CD4-positive, alpha-beta memory T cell (primary cell): Measurements from ENCODE around the gene PCDHA4. TPM values are rescaled to one million over a fixed set of nuclear protein-coding genes. Genes with fewer than 3 reads are reported as not detected.
A peak's percentile ranks its signal among the peaks of the same experiment; 100 is the strongest.
"Not testable (repeated sequence)": the region's sequence is repeated elsewhere in the genome, so short reads cannot be mapped to it uniquely, and the experiment has no call there.

ENCODE experiments used
- CTCF ChIA-PET: fragments of 350-600 bp; sonication (Branson Sonifier 250); formaldehyde crosslinking; loops from one replicate; lab custom pipeline; 2021; ENCODE audit warnings: inconsistent platforms; ENCODE audit not compliant: partially characterized antibody; lab: Charles Lee
- POLR2A ChIA-PET: fragments of 350-600 bp; sonication (Branson Sonifier 250); formaldehyde crosslinking; loops from one replicate; lab custom pipeline; 2021; ENCODE audit not compliant: partially characterized antibody; lab: Charles Lee
- DNase-seq, 5 donors: peaks; one replicate each; pipeline versions ENCODE4 v3.0.0 to v3.0.0-alpha.2; 2020 to 2022; ENCODE audit warnings: mixed read lengths in 1 of 5
- H3K27ac ChIP-seq: one replicate; pipeline ENCODE4 v1.7.0; 2013; ENCODE audit warnings: low read depth, low read length
- H3K27me3 ChIP-seq: 2 replicates; pipeline ENCODE4 v1.7.0; 2013; ENCODE audit warnings: mild to moderate bottlenecking, low read length, moderate library complexity; ENCODE audit not compliant: insufficient read depth
- H3K36me3 ChIP-seq: 2 replicates; pipeline ENCODE4 v1.7.0; 2013; ENCODE audit warnings: mild to moderate bottlenecking, low read length, moderate library complexity; ENCODE audit not compliant: insufficient read depth
- H3K4me1 ChIP-seq: 2 replicates; pipeline ENCODE4 v1.7.0; 2013; ENCODE audit warnings: mild to moderate bottlenecking, low read length, moderate library complexity; ENCODE audit not compliant: insufficient read depth
- H3K4me3 ChIP-seq, 2 donors: one replicate each; pipeline ENCODE4 v1.7.0; 2013; ENCODE audit warnings: low read length in 2 of 2, mild to moderate bottlenecking in 1 of 2
- H3K9me3 ChIP-seq, 2 donors: one replicate each; pipeline ENCODE4 v1.7.0; 2013; ENCODE audit warnings: low read length in 2 of 2, control low read depth in 1 of 2; ENCODE audit not compliant: control insufficient read depth in 1 of 2
- H3K27ac Mint-ChIP-seq, 7 donors: one replicate each; pipeline ENCODE4 v1.8.0; 2020 to 2021; ENCODE audit warnings: mixed read lengths in 7 of 7, mild to moderate bottlenecking in 6 of 7, inconsistent platforms in 3 of 7, moderate library complexity in 3 of 7
- H3K27me3 Mint-ChIP-seq, 2 donors: one replicate each; pipeline ENCODE4 v1.8.0; 2020 to 2021; ENCODE audit warnings: mixed read lengths in 2 of 2
- H3K36me3 Mint-ChIP-seq, 2 donors: one replicate each; pipeline ENCODE4 v1.8.0; 2020 to 2021; ENCODE audit warnings: mixed read lengths in 2 of 2, inconsistent platforms in 1 of 2, mild to moderate bottlenecking in 1 of 2
- H3K4me1 Mint-ChIP-seq, 4 donors: one replicate each; pipeline ENCODE4 v1.8.0; 2020 to 2021; ENCODE audit warnings: mixed read lengths in 4 of 4, mild to moderate bottlenecking in 1 of 4
- H3K4me3 Mint-ChIP-seq, 8 donors: one replicate each; pipeline ENCODE4 v1.8.0; 2020 to 2021; ENCODE audit warnings: mixed read lengths in 8 of 8, mild to moderate bottlenecking in 7 of 8, moderate library complexity in 6 of 8, inconsistent platforms in 3 of 8
- H3K9me3 Mint-ChIP-seq, 8 donors: one replicate each; pipeline ENCODE4 v1.8.0; 2020 to 2021; ENCODE audit warnings: mixed read lengths in 8 of 8, mild to moderate bottlenecking in 5 of 8, inconsistent platforms in 3 of 8, moderate library complexity in 1 of 8
- intact Hi-C: fragments of 100-400 bp; cut with micrococcal nuclease; formaldehyde crosslinking; loops from one replicate; pipeline ENCODE4 v1.15.1; 2023
- polyA plus RNA-seq, 2 donors: library from polyadenylated mRNA; unstranded; fragments of 300-500 nt; fragmentation: Illumina TruSeq; gene quantifications; one replicate each; pipeline ENCODE4 v1.2.3, GENCODE V29; 2021
- total RNA-seq, 2 experiments: library from RNA; stranded (reverse); gene quantifications; one replicate each; pipeline ENCODE4 v1.2.3, GENCODE V29; 2021

PCDHA4 gene
- total and polyA plus RNA-seq, 4 experiments from 2014 or later, result not detected

GRCh38 chr5:140822969-140823368 is 16.1 kb downstream of the PCDHA4 start:
- H3K4me1 ChIP-seq, H3K4me1 Mint-ChIP-seq, H3K27me3 Mint-ChIP-seq, H3K36me3 Mint-ChIP-seq, H3K4me3 Mint-ChIP-seq, POLR2A ChIA-PET, DNase-seq, intact Hi-C loops, H3K9me3 ChIP-seq, H3K27ac ChIP-seq, H3K27me3 ChIP-seq, H3K4me3 ChIP-seq, CTCF ChIA-PET, H3K27ac Mint-ChIP-seq, H3K36me3 ChIP-seq: not testable (repeated sequence)
- peaks cover 3 to 53% (median 33%) of the 10 kb centered on the region in 8 donors for H3K9me3 Mint-ChIP-seq

GRCh38 chr5:140823475-140823874 is 16.6 kb downstream of the PCDHA4 start:
- CTCF ChIA-PET, result no interaction called here

GRCh38 chr5:140827704-140828361 is 21.0 kb downstream of the PCDHA4 start, which contains the start of gene PCDHA6:
TSS of gene PCDHA6 (plus strand) at chr5:140827960. CDS start at chr5:140828092, 132 bp downstream.
- Mint-ChIP-seq H3K36me3 (peaks cover 4 to 6% of the 10 kb centered on the region in 2 donors), H3K27me3 (peaks cover 12 to 14% of the 10 kb centered on the region in 2 donors), H3K9me3 (peaks cover 2 to 58% (median 37%) of the 10 kb centered on the region in 8 donors), H3K27ac (peak within 1 kb of the TSS in 2 of 7 donors; percentile 22 to 46), H3K4me1 (peaks cover 0 to 1% (median 0%) of the 10 kb centered on the region in 4 donors), H3K4me3 (no peak within 1 kb of the TSS)
- Histone ChIP-seq H3K4me3 (no peak within 1 kb of the TSS), H3K27me3 (peaks cover 3% of the 10 kb centered on the region), H3K36me3 (no peaks in the 10 kb centered on the region), H3K27ac (no peak within 1 kb of the TSS), H3K9me3 (no peaks in the 10 kb centered on the region), H3K4me1 (no peaks in the 10 kb centered on the region)
- ChIA-PET CTCF (no interaction called here), POLR2A (no interaction called here)
- intact Hi-C loops, result no loop called here
- no peak for DNase-seq

More at GRCh38 chr5:140823475-140823874, 16.6 kb downstream of the PCDHA4 start:
- Mint-ChIP-seq H3K9me3 (peaks cover 3 to 51% (median 35%) of the 10 kb centered on the region in 8 donors), H3K4me3 (no peak overlapping the region), H3K4me1 (peaks cover 0 to 1% (median 0%) of the 10 kb centered on the region in 4 donors), H3K36me3 (peaks cover under 1 to 2% of the 10 kb centered on the region in 2 donors), H3K27ac (no peak overlapping the region), H3K27me3 (peaks cover 7 to 8% of the 10 kb centered on the region in 2 donors)
- POLR2A ChIA-PET, result no interaction called here
- H3K27me3 ChIP-seq, result peaks cover 3% of the 10 kb centered on the region
- intact Hi-C loops, result no loop called here
- no peaks in the 10 kb centered on the region for H3K9me3 ChIP-seq
- no peak for DNase-seq
- H3K4me1 ChIP-seq, result no peaks in the 10 kb centered on the region
- no peaks in the 10 kb centered on the region for H3K36me3 ChIP-seq
- H3K27ac ChIP-seq, result no peak overlapping the region
- H3K4me3 ChIP-seq, result no peak overlapping the region

DNA sequence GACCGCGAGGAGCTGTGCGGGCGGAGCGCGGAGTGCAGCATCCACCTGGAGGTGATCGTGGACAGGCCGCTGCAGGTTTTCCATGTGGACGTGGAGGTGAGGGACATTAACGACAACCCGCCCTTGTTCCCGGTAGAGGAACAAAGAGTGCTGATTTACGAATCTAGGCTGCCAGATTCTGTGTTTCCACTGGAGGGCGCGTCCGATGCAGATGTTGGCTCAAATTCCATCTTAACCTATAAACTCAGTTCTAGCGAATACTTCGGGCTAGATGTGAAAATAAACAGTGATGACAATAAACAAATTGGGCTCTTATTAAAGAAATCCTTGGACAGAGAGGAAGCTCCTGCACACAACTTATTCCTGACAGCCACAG is 21.5 kb downstream of the PCDHA4 start:
- Mint-ChIP-seq H3K27ac (peak overlapping the region in 1 of 7 donors; percentile 46), H3K36me3 (peaks cover 4 to 8% of the 10 kb centered on the region in 2 donors), H3K4me3 (no peak overlapping the region), H3K4me1 (peaks cover 0 to 1% (median 0%) of the 10 kb centered on the region in 4 donors), H3K9me3 (peaks cover 3 to 61% (median 39%) of the 10 kb centered on the region in 8 donors), H3K27me3 (peaks cover 15 to 16% of the 10 kb centered on the region in 2 donors)
- Histone ChIP-seq H3K27me3 (peaks cover 3% of the 10 kb centered on the region), H3K36me3 (no peaks in the 10 kb centered on the region), H3K4me1 (no peaks in the 10 kb centered on the region), H3K27ac (no peak overlapping the region), H3K9me3 (no peaks in the 10 kb centered on the region), H3K4me3 (no peak overlapping the region)
- DNase-seq, result no peak
- POLR2A ChIA-PET, result no interaction called here
- CTCF ChIA-PET, result no interaction called here
- intact Hi-C loops, result no loop called here

GRCh38 chr5:140829511-140830501 is 22.9 kb downstream of the PCDHA4 start:
- peaks cover 3 to 66% (median 46%) of the 10 kb centered on the region in 8 donors for H3K9me3 Mint-ChIP-seq
- H3K4me3 Mint-ChIP-seq, H3K4me1 ChIP-seq, H3K9me3 ChIP-seq, H3K4me3 ChIP-seq, POLR2A ChIA-PET, intact Hi-C loops, DNase-seq, H3K4me1 Mint-ChIP-seq, H3K27ac Mint-ChIP-seq, H3K36me3 ChIP-seq, CTCF ChIA-PET, H3K36me3 Mint-ChIP-seq, H3K27ac ChIP-seq, H3K27me3 ChIP-seq: not testable (repeated sequence)
- peaks cover 18 to 21% of the 10 kb centered on the region in 2 donors for H3K27me3 Mint-ChIP-seq

DNA sequence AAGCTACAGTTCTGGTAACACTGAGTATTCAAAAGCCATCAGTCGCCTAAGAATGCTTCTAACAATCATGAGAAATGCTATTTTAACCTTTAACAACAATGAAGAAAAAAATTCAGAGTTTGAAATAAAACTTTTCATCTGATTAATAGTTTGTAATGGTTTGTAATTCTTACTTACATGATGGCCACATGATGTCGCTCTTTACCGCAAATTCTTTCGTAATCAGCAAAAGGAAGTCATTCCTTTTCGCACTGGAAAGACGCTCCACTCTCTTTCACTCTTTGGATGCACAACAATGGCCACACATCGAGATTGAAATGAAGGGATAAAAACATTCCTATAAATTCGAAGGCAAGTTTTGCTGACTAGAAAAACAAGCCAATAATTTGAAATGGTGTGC is 27.1 kb downstream of the PCDHA4 start, which contains the start of gene PCDHA7:
Gene PCDHA7 (plus strand): TSS at position 277 of the 400 bp plus-strand sequence. CDS start 115 bp downstream, at position 392.
- H3K4me1 Mint-ChIP-seq, result peaks cover 0 to 3% (median 0%) of the 10 kb centered on the region in 4 donors

More for the DNA sequence above, 27.1 kb downstream of the PCDHA4 start, which contains the start of gene PCDHA7:
- Mint-ChIP-seq H3K9me3 (peaks cover 0 to 46% (median 31%) of the 10 kb centered on the region in 8 donors), H3K36me3 (peaks cover 3 to 4% of the 10 kb centered on the region in 2 donors), H3K4me3 (peak within 1 kb of the TSS in 1 of 8 donors; percentile 18), H3K27ac (no peak within 1 kb of the TSS), H3K27me3 (peaks cover 9 to 15% of the 10 kb centered on the region in 2 donors)
- intact Hi-C loops, result no loop called here
- Histone ChIP-seq H3K4me1 (no peaks in the 10 kb centered on the region), H3K36me3 (no peaks in the 10 kb centered on the region), H3K27ac (no peak within 1 kb of the TSS), H3K4me3 (no peak within 1 kb of the TSS), H3K27me3 (no peaks in the 10 kb centered on the region), H3K9me3 (no peaks in the 10 kb centered on the region)
- DNase-seq, result no peak
- CTCF ChIA-PET, result no interaction called here
- POLR2A ChIA-PET, result no interaction called here
